IMR-90 (cell line): ENCODE measurements around the gene OR8B3.

ENCODE experiments used
- FOS ChIP-seq: fragments of 150-350 bp; IDR thresholded peaks from 2 replicates; pipeline ENCODE4 v1.6.1; 2016; ENCODE audit warnings: low read depth, low read length
- POLR2A ChIP-seq: IDR thresholded peaks from 2 replicates; pipeline ENCODE4 v1.6.1; 2012; ENCODE audit warnings: mild to moderate bottlenecking, low read depth, low read length
- RAD21 ChIP-seq: IDR thresholded peaks from 2 replicates; pipeline ENCODE4 v1.6.1; 2012; ENCODE audit warnings: low read length, improper control_type of control experiment
- RCOR1 ChIP-seq: IDR thresholded peaks from 2 replicates; pipeline ENCODE4 v1.6.1; 2012; ENCODE audit warnings: mild to moderate bottlenecking, low read length, improper control_type of control experiment; ENCODE audit not compliant: insufficient replicate concordance
- SMC3 ChIP-seq: fragments of 150-350 bp; IDR thresholded peaks from 2 replicates; pipeline ENCODE4 v1.6.1; 2016; ENCODE audit warnings: low read depth, mild to moderate bottlenecking, antibody characterized with exemption, low read length, moderate library complexity
- TF ChIP-seq, protein P1 (sequence below): conservative IDR thresholded peaks from 2 replicates; pipeline ENCODE4 v1.5.1; 2012; ENCODE audit warnings: mild to moderate bottlenecking, low read depth, low read length, improper control_type of control experiment
- TF ChIP-seq, protein P2 (sequence below): fragments of 150-350 bp; IDR thresholded peaks from 2 replicates; pipeline ENCODE4 v1.6.1; 2016; ENCODE audit warnings: low read depth, mild to moderate bottlenecking, low read length, moderate library complexity, borderline replicate concordance

DNA sequence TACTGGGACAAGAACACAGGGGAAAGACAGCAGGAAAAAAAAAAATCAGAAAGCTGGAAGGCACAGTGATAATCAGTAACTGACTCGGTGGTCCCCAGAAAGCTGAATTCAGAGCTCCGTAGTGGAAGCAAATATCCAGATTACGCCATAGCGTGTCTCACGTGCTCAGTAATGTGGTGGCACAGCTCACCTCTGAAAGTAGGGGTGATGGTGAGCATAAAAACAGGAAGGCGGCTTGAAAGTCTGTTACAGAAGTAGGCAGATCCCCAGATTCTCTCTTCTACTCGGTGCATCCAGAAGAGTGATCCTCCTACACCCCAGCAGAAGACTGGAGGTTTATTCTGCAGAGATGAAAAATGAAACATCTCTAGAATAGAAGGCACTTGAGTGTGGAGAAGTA is 11.1 kb upstream of the OR8B3 start:
- TF ChIP-seq SMC3 (no peak), POLR2A (no peak), FOS (no peak), RCOR1 (no peak), RAD21 (no peak)
- TF ChIP-seq, protein P1, sequence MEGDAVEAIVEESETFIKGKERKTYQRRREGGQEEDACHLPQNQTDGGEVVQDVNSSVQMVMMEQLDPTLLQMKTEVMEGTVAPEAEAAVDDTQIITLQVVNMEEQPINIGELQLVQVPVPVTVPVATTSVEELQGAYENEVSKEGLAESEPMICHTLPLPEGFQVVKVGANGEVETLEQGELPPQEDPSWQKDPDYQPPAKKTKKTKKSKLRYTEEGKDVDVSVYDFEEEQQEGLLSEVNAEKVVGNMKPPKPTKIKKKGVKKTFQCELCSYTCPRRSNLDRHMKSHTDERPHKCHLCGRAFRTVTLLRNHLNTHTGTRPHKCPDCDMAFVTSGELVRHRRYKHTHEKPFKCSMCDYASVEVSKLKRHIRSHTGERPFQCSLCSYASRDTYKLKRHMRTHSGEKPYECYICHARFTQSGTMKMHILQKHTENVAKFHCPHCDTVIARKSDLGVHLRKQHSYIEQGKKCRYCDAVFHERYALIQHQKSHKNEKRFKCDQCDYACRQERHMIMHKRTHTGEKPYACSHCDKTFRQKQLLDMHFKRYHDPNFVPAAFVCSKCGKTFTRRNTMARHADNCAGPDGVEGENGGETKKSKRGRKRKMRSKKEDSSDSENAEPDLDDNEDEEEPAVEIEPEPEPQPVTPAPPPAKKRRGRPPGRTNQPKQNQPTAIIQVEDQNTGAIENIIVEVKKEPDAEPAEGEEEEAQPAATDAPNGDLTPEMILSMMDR, result no peak
- TF ChIP-seq, protein P2, sequence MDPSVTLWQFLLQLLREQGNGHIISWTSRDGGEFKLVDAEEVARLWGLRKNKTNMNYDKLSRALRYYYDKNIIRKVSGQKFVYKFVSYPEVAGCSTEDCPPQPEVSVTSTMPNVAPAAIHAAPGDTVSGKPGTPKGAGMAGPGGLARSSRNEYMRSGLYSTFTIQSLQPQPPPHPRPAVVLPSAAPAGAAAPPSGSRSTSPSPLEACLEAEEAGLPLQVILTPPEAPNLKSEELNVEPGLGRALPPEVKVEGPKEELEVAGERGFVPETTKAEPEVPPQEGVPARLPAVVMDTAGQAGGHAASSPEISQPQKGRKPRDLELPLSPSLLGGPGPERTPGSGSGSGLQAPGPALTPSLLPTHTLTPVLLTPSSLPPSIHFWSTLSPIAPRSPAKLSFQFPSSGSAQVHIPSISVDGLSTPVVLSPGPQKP, result no peak
